AG10803 (cell line): ENCODE data around the gene PLXNB2.

Experiments
- DNase-seq: peaks from one replicate; pipeline ENCODE4 v3.0.0; 2010; ENCODE audit warnings: low read depth
- H3K4me3 ChIP-seq: 2 replicates; pipeline ENCODE4 v1.5.1; 2011; ENCODE audit warnings: mild to moderate bottlenecking, low read length, control low read depth
- TF ChIP-seq, protein P1 (sequence below): conservative IDR thresholded peaks from 2 replicates; pipeline ENCODE4 v1.5.1; 2011; ENCODE audit warnings: mild to moderate bottlenecking, low read length, control low read depth, inconsistent platforms

PLXNB2 gene

DNA sequence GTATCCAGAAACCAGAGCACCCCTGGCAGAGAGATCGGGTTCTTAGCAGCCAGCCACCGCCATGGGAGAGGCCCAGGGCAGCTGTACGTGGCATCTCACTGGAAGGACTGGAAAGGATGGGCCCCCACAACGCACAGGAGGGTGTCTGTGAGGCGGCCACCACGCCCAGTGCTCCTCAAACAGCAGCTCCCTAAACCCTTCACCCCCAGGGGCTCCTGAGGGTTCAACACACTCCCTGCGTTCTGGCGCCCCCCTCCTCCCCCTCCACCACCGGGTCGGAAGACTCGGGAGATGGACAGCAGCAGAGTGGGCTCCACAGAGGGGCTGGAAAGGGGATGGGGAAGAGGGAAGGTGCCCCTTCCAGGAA lies 47.0 kb downstream of the PLXNB2 start:
- TF ChIP-seq, protein P1, sequence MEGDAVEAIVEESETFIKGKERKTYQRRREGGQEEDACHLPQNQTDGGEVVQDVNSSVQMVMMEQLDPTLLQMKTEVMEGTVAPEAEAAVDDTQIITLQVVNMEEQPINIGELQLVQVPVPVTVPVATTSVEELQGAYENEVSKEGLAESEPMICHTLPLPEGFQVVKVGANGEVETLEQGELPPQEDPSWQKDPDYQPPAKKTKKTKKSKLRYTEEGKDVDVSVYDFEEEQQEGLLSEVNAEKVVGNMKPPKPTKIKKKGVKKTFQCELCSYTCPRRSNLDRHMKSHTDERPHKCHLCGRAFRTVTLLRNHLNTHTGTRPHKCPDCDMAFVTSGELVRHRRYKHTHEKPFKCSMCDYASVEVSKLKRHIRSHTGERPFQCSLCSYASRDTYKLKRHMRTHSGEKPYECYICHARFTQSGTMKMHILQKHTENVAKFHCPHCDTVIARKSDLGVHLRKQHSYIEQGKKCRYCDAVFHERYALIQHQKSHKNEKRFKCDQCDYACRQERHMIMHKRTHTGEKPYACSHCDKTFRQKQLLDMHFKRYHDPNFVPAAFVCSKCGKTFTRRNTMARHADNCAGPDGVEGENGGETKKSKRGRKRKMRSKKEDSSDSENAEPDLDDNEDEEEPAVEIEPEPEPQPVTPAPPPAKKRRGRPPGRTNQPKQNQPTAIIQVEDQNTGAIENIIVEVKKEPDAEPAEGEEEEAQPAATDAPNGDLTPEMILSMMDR: no peak
- DNase-seq: no peak
- peak overlapping the region; percentile 76 for H3K4me3 ChIP-seq

- TF ChIP-seq, protein P1: no peak
- H3K4me3 ChIP-seq: no peak overlapping the region
- DNase-seq: no peak
Observed at GRCh38 chr22:50259302-50259701, 48.1 kb downstream of the PLXNB2 start.

DNA sequence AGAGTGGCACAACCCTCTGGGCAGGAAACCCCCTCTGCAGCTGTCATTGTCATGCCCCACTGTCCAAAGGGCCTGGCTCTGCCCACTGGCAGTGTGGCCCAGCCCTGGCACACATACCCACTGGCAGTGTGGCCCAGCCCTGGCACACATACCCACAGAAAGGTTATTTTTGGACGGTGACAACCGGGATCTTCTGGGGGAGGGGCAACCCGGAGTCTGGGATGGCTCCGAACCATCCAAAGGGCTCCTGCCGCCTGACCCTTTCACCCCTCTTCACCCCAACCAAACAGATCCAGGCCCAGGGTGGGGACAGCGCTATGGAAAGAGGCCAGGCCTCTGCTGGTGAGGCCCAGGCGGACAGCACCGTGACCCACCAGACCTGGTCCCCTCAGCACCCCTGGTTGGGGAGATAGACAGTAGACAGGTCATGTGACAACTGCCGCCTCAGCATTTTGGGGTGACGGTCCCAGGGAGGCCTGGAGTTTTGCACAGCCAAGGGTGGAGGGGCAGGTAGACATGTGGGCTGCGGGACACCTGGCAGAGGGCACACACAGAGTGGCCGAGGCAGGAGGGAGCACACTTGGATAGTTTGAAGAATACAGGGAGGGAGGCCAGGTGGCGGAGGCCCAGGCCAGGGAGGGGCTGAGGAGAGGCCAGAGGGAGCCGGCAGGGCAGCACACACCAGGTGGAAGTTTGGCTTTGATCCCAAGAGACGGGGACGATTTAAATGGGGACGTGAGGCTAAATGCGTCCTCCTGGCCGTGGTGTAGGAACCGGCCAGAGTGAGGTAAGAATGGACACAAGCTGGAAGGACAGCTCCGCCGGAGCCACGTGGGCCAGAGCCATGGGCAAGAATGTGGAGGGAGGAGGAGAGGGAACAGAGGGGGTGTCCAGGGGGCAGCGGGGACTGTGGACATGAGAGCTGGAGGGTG lies 48.8 kb downstream of the PLXNB2 start:
- no peak overlapping the region for H3K4me3 ChIP-seq
- TF ChIP-seq, protein P1: no peak
- no peak for DNase-seq

DNA sequence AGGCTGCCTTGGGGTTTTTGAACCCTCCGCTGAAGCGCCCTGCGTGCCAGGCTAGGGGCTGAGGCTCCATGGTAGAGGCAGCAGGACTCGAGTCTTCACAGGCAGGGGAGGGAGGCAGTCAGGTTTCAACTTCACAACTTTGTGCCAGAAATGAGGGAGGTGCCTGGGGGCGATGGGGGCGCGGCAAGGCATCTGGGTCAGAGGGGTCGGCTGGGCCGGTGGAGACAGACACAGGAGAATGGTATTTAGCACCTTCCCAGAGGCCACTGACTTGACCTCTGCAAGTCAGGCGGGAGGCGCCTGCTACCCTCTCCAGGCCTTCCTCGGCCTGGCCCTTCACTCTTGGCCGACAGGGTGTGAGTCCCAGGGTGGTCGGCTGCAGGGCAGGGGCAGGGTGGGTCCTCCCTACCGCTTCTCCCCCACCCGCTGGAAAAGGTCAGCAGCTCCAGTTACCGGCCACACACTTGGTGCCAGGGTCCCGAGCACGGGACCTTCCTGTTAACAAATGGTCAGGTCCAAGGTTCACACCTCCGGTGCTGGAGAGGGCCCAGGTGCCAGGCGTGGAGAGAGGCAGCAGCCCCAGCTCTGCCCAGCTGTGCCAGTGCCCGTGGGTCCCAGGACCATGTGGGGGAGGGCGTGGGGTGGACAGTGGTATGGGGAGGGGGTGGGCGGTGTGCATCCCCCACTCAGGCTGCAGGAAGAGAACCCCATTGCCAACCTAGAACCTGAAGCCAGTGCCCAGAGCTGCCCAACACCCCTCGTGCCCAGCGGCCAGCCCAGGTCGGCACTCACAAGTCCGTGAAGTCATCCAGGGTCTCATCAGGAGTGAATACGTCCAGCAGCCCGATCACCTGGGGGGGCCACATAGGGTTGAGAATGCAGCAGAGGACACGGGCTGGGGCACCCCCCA lies 49.7 kb downstream of the PLXNB2 start:
- TF ChIP-seq, protein P1: no peak
- no peak for DNase-seq
- H3K4me3 ChIP-seq: no peak overlapping the region

GRCh38 chr22:50257041-50257440 lies 50.4 kb downstream of the PLXNB2 start:
- DNase-seq: no peak
- TF ChIP-seq, protein P1: no peak
- H3K4me3 ChIP-seq: no peak overlapping the region

DNA sequence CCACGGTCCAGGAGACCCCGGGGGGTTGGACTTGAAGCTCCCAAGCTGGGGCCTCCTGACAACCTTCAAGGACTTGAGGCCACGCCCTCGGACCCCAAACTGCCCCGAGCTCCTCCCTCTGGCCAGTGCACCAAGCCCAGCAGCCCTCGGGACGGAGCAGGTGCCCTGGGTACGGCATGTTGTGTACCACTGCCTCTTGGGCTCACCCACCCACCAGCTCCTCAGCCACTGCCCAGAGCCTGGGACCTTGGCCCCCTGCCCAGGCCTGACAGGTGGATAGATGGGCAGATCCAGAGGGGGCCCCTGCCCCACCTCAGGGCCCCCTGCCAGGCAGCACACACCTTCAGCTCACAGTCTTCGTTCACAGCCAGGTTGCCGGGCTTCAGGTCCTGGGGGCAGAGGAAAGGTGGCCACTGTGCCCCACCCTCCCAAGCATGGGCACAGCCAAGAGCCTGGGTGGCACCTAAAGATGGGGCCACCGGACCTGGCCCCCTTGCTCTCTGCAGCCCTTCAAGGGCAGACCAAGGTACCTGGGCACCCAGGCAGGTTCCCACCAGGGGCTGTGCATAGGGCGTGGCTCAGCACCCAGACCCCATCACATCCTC lies 51.1 kb downstream of the PLXNB2 start:
- no peak overlapping the region for H3K4me3 ChIP-seq
- no peak for DNase-seq
- TF ChIP-seq, protein P1: no peak
